ENCODE data around the gene MYL5. TPM values are rescaled to one million over a fixed set of nuclear protein-coding genes. Genes with fewer than 3 reads are reported as not detected.
"Not testable (repeated sequence)": the region's sequence is repeated elsewhere in the genome, so short reads cannot be mapped to it uniquely, and the experiment has no call there.

Gene MYL5
- total RNA-seq, 1 donor from 2014 or later = 16.5 TPM

DNA sequence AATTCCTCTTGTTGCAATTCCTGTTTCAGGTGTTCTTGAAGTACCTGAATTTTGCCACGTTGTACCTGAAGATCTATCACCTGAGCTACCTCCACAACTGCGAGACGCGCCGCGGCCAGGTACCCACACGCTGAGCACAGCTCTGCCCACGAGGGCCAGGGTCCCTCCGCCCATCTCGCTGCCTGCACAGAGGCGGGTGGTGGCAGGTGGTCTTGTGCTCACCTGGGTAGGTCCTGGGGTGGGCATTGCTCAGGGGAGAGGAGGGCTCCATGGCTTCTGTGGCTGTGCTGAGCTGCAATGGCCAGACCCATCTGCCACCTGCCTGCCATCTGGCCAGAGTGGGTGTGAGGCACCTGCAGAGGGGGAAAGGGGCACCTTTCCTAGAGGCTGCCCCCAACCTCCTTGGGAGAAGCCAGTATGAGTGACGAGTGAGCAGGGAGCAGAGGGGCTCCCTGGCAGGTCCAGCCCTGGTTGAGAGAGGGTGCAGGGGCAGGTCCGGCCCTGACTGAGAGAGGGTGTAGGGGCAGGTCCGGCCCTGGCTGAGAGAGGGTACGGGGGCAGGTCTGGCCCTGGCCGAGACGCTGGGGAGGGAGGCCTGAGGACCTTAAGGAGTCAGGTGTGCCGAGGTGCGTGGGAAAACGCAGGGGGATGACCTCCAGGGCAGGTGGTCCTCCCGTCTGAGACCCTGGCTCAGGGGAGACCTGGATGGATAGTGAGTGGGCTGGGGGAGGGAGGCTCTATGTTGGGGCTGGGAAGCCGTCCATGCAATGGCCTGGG lies 38.3 kb upstream of the MYL5 start:
- no peak for DNase-seq (ENCODE audit: low spot score)

DNA sequence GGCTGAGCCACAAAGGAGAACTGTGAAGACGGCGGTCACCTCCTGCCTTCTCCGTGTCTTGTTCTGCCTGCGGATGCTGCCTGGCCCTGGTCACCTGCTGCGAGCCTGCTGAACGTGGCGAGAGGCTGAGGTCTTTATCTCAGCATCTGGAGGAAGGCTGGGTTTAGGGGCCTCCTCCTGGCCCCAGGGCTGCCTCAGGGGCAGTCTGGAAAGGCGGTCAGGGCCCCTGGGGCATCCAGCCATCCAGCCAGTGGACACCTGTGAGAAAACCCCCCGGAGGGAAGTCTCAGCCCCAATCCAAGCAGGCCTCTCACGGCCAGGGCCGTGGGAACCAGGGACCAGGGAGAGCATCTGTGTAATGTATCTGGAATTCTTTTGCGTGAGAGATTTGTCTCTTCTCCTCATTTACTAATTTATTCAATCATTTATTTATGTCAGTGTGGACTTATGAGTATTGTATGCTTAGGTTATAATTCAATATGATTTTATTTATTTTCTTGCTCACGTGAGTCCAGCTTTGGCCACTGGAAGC lies 37.6 kb upstream of the MYL5 start:
- DNase-seq (ENCODE audit: low spot score) = no peak

DNA sequence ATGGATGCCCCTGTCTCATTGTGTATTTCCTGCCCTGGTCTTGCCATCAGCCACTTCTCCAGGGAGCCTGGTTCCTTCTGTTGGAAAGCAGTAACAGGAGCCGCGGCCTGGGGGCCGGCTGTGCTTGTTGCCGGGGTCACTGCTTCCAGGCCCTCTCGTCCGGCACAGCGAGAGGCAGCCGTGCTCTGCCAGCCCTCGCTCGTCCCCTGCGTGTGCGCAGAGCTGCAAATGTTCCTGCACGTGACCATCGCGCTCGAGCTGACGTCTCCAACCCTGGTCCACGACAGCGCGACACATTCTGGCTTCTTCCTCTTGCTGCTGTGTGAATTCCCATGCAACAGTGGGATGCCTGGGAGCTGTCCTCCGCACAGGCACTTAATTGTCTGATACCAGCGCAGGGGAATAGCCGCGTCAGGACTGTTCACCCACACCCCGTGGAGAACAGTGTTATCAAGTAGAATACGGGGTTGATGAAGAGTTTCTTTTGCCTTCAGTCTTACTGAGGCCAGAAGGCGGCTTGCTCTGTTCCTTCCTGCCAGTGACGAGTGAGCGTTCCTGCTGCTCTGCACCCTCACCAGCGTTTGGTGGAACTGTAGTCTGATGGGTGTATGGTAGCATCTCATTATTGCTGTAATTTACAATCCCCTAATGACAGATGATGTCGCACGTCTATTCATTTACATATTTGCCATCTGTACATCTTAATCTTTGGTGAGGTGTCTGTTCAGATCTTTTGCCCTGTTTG lies 36.6 kb upstream of the MYL5 start:
- DNase-seq (ENCODE audit: low spot score) = no peak

DNA sequence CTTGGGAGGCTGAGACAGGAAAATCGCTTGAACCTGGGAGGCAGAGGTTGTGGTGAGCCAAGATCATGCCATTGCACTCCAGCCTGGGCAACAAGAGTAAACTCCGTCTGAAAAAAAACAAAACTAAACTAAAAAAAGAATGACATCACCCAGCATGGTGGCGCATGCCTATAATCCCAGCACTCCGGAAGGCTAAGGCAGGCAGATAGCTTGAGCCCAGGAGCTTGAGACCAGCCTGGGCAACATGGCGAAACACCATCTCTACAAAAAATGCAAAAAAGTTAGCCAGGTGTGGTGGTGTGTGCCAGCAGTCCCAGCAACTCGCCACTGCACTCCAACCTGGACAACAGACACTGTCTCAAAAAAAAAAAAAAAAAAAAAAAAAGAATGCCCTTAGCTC lies 32.0 kb upstream of the MYL5 start:
- DNase-seq (ENCODE audit: low spot score) = not testable (repeated sequence)

DNA sequence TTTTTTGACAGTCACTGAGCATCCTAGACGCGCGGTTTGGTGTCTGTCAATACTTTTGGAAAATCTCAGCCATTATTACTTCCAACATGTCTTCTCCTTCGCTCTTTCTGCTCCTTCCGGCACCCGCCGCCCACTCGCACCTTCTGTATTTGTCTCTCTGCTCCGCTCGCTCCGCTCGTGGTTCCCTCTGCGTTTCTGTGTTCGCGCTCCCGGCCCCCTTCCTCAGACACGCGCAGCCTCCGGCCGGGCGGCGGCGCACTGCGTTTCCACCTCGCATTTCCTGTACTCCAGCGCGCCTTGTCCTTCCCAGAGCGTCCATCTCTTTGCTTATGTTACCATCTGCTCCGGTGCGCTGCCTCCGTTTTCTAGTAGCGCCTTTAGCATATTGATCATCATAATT lies 27.9 kb upstream of the MYL5 start:
- DNase-seq (ENCODE audit: low spot score) = no peak

DNA sequence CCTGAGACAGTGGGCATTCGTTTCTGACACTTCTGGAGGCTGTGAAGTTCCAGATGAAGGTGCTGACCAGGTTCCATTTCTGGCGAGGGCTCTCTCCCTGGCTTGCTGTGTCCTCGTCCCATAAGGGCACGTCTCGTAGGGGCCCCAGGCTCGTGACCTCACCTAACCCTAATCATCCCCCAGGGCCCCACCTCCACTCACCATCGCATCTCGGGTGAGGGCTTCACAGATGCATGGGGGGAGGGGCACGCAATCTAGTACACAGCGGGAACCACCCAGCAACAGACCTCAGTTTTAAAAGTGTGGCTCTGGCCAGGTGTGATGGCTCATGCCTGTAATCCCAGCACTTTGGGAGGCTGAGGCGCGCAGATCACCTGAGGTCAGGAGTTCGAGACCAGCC lies 26.9 kb upstream of the MYL5 start:
- DNase-seq (ENCODE audit: low spot score) = no peak

DNA sequence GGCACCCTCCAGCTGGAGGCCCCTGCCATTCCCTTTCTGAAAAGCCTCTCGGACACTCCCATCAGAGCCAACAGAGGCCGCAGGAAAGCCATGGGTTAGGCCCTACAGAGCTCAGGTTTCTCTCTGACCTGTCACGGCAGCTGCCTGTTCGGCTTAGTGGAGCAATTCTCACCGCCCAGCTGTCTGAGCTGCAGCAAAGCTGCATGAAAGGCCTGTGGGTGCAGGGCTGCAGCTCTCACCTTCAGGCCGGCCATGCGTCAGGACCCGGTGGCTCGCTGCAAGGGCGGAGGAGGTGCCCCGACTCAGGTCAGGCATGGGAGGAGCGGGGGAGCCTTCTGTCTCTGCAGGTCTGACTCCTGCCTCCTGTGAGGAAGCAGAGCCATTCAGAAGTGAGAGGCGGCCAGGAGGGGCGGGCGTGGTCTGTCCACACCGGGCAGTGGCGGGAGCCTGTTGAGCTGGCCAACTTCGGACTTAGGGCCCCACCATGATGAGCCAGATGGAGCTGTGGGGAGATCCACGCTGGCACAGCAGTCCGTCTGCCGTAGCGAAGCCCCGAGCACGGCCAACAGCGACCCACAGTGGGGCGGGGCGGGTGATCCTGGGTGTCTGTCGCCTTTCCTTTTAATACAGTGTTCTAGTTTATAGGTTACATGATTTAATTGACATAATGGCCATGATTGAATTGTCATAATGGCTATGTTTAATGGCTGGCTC lies 25.6 kb upstream of the MYL5 start:
- no peak for DNase-seq (ENCODE audit: low spot score)

DNA sequence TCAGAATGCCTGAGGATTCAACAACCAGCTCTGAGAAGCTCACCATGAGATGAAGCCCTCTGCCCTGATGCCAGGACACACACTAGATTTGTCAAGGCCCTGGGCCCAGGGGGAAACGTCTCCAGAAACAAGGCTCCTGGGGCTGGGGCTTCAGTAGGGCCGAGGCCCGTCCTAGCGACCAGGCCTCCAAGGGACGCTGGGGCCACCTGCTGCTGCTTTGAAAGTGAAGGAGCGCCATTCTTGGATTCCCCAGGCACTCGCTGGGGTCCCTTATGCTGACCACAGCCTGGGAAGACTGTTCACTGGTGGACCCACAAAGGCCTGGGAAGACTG lies 25.1 kb upstream of the MYL5 start:
- DNase-seq (ENCODE audit: low spot score) = no peak

DNA sequence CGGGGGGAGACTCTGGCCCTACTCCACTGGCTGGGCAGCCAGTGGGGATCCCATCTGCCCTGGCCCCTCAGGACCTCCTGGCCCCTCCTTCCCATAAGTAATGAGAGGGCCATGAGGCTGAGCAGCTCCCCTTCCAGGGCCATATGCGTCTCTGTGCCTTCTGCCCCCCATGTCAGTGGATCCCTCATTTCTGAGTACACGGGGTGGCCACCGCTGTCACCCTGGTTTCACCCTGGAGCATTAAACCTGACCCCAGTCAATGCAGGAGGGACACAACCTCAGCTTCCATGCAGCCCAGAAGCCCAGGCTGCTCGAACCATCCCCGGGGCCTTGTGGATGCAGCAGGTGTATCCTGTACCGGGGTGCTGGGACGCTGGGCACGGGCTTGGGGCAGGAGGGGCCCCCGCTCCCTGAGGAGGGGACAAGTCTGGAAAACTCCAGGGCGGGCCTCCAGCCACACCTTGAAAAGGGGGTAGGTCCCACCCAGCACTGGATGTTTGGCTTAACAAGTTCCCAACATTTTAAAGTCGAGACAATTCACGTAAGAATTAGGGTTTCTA lies 24.5 kb upstream of the MYL5 start:
- no peak for DNase-seq (ENCODE audit: low spot score)

DNA sequence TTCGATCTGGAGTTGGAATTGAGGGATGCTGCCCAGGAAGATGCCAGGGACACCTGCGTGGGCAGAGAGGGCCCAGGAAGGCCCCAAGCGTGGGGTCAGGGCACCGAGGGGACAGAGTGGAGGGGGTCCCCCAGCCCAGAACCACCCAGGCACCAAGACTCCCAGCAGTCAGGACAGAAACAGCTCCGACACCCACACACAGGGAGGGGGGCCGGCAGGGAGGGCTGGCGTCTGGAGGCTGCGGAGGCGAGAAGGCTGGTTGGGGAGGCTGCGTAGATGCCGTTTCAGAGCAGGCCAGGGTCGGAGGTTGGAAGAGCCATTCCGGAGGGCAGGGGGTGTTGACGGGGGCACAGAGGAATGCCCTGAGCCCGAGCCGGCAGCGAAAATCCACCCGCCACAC lies 23.9 kb upstream of the MYL5 start:
- DNase-seq (ENCODE audit: low spot score) = no peak

DNA sequence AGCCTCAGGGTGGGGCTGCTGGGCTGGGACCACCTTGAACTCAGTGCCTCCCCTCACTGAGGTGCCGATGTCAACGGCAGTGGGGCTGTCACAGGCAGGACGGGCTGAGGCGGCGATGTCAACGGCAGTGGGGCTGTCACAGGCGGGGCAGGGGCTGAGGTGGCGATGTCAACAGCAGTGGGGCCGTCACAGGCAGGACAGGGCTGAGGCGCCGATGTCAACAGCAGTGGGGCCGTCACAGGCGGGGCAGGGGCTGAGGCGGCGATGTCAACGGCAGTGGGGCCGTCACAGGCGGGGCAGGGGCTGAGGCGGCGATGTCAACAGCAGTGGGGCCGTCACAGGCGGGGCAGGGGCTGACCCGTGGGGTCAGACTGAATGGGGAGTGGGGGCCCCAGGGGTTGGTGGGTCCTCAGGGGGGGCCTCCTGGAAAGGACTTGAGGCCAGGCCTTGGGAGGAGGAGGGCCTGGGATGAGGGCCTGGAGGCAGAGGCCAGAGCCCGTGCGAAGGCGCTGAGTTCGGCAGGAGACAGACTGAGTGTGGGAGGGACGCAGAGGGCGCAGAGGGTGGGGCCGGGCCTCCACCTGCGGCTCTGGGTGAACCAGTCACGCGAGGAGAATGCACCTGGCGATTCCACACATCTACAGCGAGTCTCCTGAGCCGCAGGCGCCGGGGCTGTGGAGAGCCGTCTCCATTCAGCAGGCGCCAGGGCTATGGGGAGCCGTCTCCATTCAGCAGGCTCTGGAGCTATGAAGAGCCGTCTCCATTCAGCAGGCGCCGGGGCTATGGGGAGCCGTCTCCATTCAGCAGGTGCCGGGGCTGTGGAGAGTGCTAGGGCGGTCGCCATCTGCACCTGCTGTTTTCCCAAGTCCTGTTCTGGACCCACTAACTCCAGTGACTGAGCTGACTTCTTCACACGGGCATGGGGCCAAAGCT lies 23.1 kb upstream of the MYL5 start:
- no peak for DNase-seq (ENCODE audit: low spot score)

DNA sequence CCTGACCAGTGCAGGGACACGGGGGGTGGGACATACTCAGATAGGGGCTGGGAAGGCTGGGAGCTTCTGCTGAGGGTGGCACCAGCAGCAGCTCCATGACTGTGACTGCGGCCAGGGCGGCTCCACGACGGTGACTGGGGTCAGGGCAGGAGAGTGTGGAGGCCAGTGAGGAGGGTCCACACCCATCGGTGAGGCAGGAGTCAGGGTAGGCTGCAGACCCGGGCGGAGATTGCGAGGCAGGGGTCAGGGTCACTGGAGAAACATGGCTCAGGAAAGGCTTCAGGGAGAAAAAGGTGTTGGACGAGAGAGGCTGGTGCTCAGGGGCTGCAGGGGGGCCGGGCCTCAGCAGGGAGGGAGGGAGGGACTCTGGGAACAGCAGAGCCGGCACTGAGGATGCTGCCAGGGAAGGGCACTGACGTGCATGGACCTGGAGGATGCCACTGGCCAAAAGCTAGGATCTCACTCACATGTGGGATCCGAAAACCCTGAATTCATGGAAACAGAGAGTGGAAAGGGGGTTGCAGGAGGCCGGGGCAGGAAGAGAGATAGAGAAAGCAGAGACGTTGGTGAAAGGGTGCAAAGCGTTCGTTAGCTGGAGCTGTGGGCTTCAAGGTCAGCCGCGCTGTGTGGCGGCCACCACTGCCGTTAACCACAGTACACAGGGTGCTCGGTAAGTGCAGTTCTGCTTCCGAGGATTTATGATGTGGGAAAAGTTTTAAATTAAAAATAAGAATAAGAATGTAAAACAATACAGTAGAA lies 22.3 kb upstream of the MYL5 start:
- no peak for DNase-seq (ENCODE audit: low spot score)

DNA sequence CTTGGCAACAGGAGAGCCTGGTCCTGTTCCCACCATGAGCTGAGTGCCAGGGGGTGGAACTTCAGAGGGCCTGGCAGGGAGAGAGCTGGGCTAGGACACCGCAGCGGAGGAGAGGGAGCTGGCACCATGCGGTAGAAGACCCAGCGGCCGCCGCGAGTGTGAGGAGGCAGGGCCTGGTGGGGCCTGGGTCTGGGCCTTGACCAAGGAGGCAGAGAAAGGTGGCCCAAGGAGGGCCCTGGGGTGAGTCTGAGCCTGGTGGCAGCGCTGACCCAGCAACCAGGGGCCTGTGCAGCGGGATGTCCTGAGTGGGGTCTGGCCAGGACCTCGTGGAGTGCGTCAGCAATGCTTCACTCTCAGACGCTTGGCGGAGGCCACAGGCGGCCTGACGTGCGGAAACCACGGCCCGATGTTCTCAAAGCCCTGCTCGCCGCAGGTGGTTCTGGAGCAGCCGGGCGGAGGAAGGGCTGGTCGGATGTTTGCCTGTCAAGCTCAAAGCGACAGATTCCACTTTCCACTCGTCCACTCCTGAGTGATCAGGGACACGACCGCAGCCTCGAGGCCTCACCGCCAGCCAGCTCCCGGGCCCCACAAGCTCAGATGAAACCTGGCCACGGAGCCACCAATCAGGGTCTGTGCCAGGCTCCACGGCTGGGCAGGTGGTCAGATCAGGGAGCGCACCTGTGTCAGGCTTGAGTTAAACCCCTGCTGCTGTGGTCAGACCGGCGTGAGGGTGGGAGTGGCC lies 21.1 kb upstream of the MYL5 start:
- no peak for DNase-seq (ENCODE audit: low spot score)

DNA sequence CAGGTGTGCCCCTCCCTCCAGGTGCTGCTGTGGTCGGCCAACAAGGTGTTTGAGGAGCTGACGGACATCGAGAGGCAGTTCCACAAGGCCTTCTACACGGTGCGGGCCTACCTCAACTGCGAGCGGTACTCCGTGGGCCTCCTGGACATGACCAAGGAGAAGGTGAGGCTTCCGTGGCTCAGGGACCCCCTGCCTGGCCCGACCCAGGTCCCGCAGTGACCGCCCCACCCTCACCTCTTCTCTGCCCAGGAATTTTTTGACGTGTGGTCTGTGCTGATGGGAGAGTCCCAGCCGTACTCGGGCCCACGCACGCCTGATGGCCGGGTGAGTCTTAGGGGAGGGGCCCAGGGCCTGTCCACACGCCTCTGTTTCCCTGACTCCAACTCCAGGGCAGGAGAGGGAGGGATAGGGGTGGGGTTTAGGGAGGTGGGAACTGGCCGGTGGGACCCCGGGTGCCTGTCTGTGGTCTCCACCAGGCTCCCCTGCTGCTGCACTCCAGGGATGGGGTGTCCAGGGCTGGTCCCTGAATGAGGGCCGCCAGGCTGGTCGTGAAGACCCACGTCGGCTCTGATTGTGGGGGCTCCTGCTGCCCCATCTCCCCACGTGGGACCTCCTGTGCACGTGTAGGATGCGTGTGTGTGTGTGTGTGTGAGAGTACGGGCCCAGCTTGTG lies 20.4 kb upstream of the MYL5 start:
- no peak for DNase-seq (ENCODE audit: low spot score)

DNA sequence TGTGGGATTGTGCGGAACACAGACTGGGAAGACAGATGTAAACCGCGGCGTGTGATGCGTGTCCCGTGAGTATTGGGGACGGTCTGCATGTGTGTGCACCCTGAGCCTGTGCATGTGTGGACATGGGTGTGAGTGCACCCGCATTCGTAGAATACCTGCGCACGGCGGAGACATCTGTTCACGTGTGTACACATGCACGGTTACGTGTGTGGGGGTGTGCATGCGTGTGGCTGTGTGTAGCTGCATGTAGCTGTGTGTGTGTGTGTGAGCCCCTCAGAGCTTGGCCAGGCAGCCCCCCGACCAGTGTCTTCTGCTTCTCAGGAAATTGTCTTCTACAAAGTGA lies 19.9 kb upstream of the MYL5 start:
- no peak for DNase-seq (ENCODE audit: low spot score)

DNA sequence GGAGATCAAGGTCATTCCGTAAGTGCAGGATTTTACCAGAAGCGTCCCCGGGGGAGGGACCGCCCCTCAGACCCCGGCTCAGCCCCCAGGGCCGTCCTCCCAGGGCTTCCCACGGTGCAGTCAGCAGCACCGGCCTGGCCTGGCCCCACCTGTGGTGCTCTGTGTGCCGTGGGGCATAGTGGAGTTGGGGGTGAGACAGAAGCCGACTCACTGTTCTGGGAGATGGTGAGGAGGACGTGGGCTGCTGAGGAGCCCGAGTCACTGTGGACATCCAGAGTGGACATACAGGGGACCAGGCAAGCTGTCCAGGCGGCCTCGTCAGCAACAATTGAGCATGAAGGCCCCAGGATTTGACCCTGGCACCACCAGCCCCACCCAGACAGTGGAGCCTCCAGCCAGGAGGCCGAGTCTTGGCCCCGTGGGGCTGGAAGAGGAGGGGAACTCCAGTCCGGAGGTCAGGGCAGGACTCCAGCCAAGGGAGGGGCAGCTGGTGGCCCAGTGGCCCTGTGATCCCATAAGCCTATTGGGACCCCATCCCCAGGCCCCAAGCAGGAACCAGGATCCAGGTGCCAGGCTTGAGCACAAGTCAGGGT lies 19.4 kb upstream of the MYL5 start:
- no peak for DNase-seq (ENCODE audit: low spot score)

DNA sequence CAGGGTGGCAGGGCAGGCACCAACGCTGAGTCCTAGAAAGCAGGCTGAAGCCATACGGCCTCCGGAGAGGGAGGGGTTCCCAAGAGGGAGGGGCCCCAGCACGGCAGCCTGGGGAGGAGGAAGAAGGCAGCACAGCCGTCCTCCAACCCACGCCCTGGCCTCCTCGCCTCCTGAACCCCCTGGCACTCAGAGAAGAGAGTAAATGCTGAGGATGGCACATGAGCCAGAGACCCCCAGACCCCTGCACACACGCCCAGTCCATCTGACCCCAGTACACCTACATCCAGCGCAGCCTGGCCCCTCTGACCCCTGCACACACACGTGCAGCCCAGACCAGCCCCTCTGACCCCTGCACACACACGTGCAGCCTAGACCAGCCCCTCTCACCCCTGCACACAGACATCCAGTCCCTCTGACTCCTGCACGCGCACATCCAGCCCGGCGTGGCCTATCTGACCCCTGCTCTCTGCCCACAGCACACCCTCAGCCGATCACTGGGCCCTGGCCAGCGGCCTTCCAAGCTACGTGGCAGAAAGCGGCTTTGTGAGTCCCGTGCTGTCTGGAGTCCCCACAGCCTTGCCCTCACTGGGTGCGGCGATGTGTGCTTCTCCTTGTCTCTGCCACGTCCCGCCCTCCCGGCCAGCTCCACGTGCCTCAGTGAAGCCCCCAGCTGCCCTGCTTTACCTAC lies 18.7 kb upstream of the MYL5 start:
- no peak for DNase-seq (ENCODE audit: low spot score)
